ES-I3 (cell line): ENCODE measurements around the gene ARHGEF7.

ENCODE experiments used
- H3K36me3 ChIP-seq: 2 replicates; pipeline ENCODE4 v1.6.1; 2013; ENCODE audit warnings: mild to moderate bottlenecking, low read length, control low read depth, moderate library complexity; ENCODE audit not compliant: insufficient read depth
- H3K4me1 ChIP-seq: 2 replicates; pipeline ENCODE4 v1.6.1; 2013; ENCODE audit warnings: mild to moderate bottlenecking, control low read depth, low read length; ENCODE audit not compliant: insufficient read depth
- H3K9ac ChIP-seq: 2 replicates; pipeline ENCODE4 v1.6.1; 2013; ENCODE audit warnings: low read depth, mild to moderate bottlenecking, low read length, moderate library complexity
- H3K9me3 ChIP-seq: 2 replicates; pipeline ENCODE4 v1.6.1; 2013; ENCODE audit warnings: mild to moderate bottlenecking, low read length, moderate library complexity; ENCODE audit not compliant: control insufficient read depth, insufficient read depth

The ARHGEF7 gene

GRCh38 chr13:111303559-111303958 is 188.4 kb downstream of the ARHGEF7 start:
- Histone ChIP-seq H3K36me3 (peaks cover 32% of the 10 kb centered on the region), H3K9ac (no peak overlapping the region), H3K9me3 (no peaks in the 10 kb centered on the region), H3K4me1 (no peaks in the 10 kb centered on the region)

- no peaks in the 10 kb centered on the region for H3K4me1 ChIP-seq
- H3K9ac ChIP-seq = no peak overlapping the region
- H3K9me3 ChIP-seq = no peaks in the 10 kb centered on the region
- peaks cover 32% of the 10 kb centered on the region for H3K36me3 ChIP-seq
Observed at GRCh38 chr13:111304041-111304544, 189.0 kb downstream of the ARHGEF7 start.

GRCh38 chr13:111304603-111305289 is 189.6 kb downstream of the ARHGEF7 start:
- Histone ChIP-seq H3K36me3 (peaks cover 32% of the 10 kb centered on the region), H3K9ac (no peak overlapping the region), H3K4me1 (no peaks in the 10 kb centered on the region), H3K9me3 (no peaks in the 10 kb centered on the region)

- Histone ChIP-seq H3K9ac (no peak overlapping the region), H3K9me3 (0 out of 2 replicates have a peak, but pooled peaks cover 4% of the 10 kb centered on the region), H3K36me3 (peaks cover 3% of the 10 kb centered on the region), H3K4me1 (no peaks in the 10 kb centered on the region)
Observed at GRCh38 chr13:111312944-111313590, 198.0 kb downstream of the ARHGEF7 start.

- Histone ChIP-seq H3K36me3 (no peaks in the 10 kb centered on the region; the same call in 1 of the 2 replicates), H3K9me3 (0 out of 2 replicates have a peak, but pooled peaks cover 4% of the 10 kb centered on the region), H3K4me1 (no peaks in the 10 kb centered on the region), H3K9ac (no peak overlapping the region)
Observed at GRCh38 chr13:111313911-111314425, 198.9 kb downstream of the ARHGEF7 start.

GRCh38 chr13:111314852-111315251 is 199.7 kb downstream of the ARHGEF7 start:
- H3K36me3 ChIP-seq = no peaks in the 10 kb centered on the region; the same call in 1 of the 2 replicates
- H3K4me1 ChIP-seq = no peaks in the 10 kb centered on the region
- 0 out of 2 replicates have a peak, but pooled peaks cover 4% of the 10 kb centered on the region for H3K9me3 ChIP-seq
- no peak overlapping the region for H3K9ac ChIP-seq

GRCh38 chr13:111315347-111315995 is 200.4 kb downstream of the ARHGEF7 start:
- H3K4me1 ChIP-seq = no peaks in the 10 kb centered on the region
- H3K9ac ChIP-seq = no peak overlapping the region
- H3K9me3 ChIP-seq = 0 out of 2 replicates have a peak, but pooled peaks cover 4% of the 10 kb centered on the region
- no peaks in the 10 kb centered on the region; the same call in 1 of the 2 replicates for H3K36me3 ChIP-seq

- no peak overlapping the region for H3K9ac ChIP-seq
- H3K36me3 ChIP-seq = no peaks in the 10 kb centered on the region; the same call in 1 of the 2 replicates
- H3K9me3 ChIP-seq = 0 out of 2 replicates have a peak, but pooled peaks cover 4% of the 10 kb centered on the region
- H3K4me1 ChIP-seq = no peaks in the 10 kb centered on the region
Observed at GRCh38 chr13:111316161-111316730, 201.1 kb downstream of the ARHGEF7 start.

GRCh38 chr13:111317042-111317550 is 202.0 kb downstream of the ARHGEF7 start:
- H3K9ac ChIP-seq = no peak overlapping the region
- no peaks in the 10 kb centered on the region; the same call in 1 of the 2 replicates for H3K36me3 ChIP-seq
- H3K9me3 ChIP-seq = no peaks in the 10 kb centered on the region
- no peaks in the 10 kb centered on the region for H3K4me1 ChIP-seq

GRCh38 chr13:111317571-111318345 is 202.6 kb downstream of the ARHGEF7 start:
- no peak overlapping the region for H3K9ac ChIP-seq
- H3K4me1 ChIP-seq = no peaks in the 10 kb centered on the region
- H3K9me3 ChIP-seq = no peaks in the 10 kb centered on the region
- H3K36me3 ChIP-seq = no peaks in the 10 kb centered on the region; the same call in 1 of the 2 replicates

GRCh38 chr13:111318386-111318785 is 203.3 kb downstream of the ARHGEF7 start:
- H3K36me3 ChIP-seq = no peaks in the 10 kb centered on the region; the same call in 1 of the 2 replicates

GRCh38 chr13:111319521-111319920 is 204.4 kb downstream of the ARHGEF7 start:
- Histone ChIP-seq H3K36me3 (no peaks in the 10 kb centered on the region; the same call in 1 of the 2 replicates), H3K4me1 (no peaks in the 10 kb centered on the region; the same call in 1 of the 2 replicates), H3K9me3 (no peaks in the 10 kb centered on the region), H3K9ac (no peak overlapping the region)

More at GRCh38 chr13:111318386-111318785, 203.3 kb downstream of the ARHGEF7 start:
- H3K9me3 ChIP-seq = no peaks in the 10 kb centered on the region
- no peak overlapping the region for H3K9ac ChIP-seq
- H3K4me1 ChIP-seq = no peaks in the 10 kb centered on the region
